ENCODE measurements around the gene PASK. TPM values are rescaled to one million over a fixed set of nuclear protein-coding genes. Genes with fewer than 3 reads are reported as not detected.

The PASK gene
- total RNA-seq, 1 experiment from 2014 or later: 80.9 TPM

DNA sequence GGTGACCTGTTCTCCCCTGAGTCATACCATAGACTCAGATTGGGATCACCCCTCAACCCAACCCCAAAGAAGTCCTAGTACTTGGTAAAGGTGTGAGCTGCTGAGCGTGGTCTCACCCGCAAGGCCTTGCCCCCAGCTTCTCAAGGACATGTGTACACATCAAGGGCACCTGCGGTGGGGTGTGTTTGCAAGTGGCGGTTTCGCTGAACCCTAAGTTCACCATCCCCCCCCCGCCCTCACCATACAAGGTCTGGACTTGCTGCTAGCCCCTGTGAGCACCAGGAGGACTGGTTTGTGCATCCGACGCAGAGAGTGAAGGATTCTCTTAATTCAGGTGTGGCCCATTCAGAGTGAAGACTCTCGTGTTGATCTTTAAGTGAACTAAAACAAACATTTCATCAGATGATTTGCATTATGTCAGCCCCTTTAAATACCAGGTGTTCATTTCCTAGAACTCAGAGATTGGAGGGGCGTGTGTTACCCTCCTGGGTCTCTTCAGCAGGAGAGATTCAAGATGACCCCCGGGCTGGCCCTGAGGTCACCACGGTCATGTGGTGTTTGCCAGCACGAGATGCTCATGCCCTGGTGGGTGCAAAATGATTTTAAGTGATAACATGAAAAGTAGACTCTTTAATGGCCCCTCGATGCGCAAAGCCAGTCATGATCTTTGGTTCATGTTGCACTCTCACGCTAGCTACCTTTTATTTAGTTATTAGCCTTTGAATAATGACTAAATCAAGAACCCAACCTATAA lies 75.0 kb downstream of the PASK start:
- Mint-ChIP-seq H3K36me3 (no peaks in the 10 kb centered on the region), H3K27me3 (ENCODE audit: low read depth) (no peaks in the 10 kb centered on the region), H3K27ac (no peak overlapping the region), H3K4me3 (no peak overlapping the region), H3K4me1 (no peaks in the 10 kb centered on the region), H3K9me3 (no peaks in the 10 kb centered on the region)
- ATAC-seq (no peak), DNase-seq (ENCODE audit: low spot score) (no peak)
- CTCF ChIA-PET: no interaction called here
- TF ChIP-seq, protein P1, sequence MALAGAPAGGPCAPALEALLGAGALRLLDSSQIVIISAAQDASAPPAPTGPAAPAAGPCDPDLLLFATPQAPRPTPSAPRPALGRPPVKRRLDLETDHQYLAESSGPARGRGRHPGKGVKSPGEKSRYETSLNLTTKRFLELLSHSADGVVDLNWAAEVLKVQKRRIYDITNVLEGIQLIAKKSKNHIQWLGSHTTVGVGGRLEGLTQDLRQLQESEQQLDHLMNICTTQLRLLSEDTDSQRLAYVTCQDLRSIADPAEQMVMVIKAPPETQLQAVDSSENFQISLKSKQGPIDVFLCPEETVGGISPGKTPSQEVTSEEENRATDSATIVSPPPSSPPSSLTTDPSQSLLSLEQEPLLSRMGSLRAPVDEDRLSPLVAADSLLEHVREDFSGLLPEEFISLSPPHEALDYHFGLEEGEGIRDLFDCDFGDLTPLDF (CRISPR knock-in tag; IDR thresholded peaks at IDR 0.05): no peak
- TF ChIP-seq, protein P2, sequence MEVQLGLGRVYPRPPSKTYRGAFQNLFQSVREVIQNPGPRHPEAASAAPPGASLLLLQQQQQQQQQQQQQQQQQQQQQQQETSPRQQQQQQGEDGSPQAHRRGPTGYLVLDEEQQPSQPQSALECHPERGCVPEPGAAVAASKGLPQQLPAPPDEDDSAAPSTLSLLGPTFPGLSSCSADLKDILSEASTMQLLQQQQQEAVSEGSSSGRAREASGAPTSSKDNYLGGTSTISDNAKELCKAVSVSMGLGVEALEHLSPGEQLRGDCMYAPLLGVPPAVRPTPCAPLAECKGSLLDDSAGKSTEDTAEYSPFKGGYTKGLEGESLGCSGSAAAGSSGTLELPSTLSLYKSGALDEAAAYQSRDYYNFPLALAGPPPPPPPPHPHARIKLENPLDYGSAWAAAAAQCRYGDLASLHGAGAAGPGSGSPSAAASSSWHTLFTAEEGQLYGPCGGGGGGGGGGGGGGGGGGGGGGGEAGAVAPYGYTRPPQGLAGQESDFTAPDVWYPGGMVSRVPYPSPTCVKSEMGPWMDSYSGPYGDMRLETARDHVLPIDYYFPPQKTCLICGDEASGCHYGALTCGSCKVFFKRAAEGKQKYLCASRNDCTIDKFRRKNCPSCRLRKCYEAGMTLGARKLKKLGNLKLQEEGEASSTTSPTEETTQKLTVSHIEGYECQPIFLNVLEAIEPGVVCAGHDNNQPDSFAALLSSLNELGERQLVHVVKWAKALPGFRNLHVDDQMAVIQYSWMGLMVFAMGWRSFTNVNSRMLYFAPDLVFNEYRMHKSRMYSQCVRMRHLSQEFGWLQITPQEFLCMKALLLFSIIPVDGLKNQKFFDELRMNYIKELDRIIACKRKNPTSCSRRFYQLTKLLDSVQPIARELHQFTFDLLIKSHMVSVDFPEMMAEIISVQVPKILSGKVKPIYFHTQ (CRISPR knock-in tag; IDR thresholded peaks at IDR 0.05): no peak
- no peak for TF ChIP-seq ZNF263 (CRISPR knock-in tag; IDR thresholded peaks at IDR 0.05; ENCODE audit: low read depth)
- TF ChIP-seq, protein P3, sequence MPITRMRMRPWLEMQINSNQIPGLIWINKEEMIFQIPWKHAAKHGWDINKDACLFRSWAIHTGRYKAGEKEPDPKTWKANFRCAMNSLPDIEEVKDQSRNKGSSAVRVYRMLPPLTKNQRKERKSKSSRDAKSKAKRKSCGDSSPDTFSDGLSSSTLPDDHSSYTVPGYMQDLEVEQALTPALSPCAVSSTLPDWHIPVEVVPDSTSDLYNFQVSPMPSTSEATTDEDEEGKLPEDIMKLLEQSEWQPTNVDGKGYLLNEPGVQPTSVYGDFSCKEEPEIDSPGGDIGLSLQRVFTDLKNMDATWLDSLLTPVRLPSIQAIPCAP (CRISPR knock-in tag; IDR thresholded peaks at IDR 0.05): no peak
- POLR2A ChIA-PET: no interaction called here

DNA sequence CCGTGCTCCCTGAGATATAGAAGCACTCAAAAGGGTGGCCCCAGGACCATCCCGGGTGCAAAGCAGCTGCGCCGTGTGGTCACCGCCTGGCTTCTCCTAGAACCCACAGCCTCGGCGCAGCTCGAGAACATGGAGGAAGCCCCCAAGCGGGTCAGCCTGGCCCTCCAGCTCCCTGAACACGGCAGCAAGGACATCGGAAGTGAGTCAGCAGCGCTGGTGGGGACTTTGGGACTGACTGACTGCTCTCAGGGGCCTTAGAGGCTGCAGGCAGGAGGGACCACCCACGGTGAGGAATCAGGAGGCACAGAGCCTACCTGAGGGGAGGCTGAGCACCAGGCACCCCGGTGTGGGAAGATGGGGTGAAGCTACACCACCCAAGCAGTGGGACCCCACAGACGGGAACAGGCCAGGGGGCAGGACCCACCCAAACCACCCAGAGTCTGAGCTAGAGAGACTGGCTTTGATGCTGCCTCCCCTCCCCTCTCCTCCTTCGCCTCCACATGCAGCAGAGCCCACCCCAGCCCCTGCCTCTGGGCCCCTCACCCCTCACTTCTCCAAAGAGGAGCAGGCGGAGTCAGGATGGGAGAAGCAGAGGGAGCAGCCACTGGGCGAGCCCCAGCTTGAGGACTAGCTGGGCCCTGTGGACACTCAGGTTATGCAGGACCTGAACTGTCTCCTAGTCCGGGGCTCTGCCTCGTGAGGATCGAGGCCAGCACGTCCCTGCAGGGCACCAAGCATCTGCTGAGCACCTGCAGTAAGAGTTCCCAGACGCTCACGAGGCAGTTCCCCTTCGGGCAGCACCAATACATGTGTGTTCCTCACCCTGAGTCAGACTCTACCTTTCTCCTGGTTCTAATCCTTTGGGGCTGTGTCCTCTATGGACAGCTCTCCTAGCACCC lies 75.9 kb downstream of the PASK start:
- H3K4me3 Mint-ChIP-seq: no peak overlapping the region
- no peaks in the 10 kb centered on the region for H3K27me3 Mint-ChIP-seq (ENCODE audit: low read depth)
- ChIA-PET CTCF (no interaction called here), POLR2A (no interaction called here)
- ATAC-seq (no peak), DNase-seq (ENCODE audit: low spot score) (peak; percentile 12)
- no peaks in the 10 kb centered on the region for H3K36me3 Mint-ChIP-seq
- no peaks in the 10 kb centered on the region for H3K4me1 Mint-ChIP-seq
- H3K27ac Mint-ChIP-seq: no peak overlapping the region
- H3K9me3 Mint-ChIP-seq: no peaks in the 10 kb centered on the region
- no peak for TF ChIP-seq TCF7 (CRISPR knock-in tag; IDR thresholded peaks at IDR 0.05; ENCODE audit: low read depth)
- TF ChIP-seq, protein P4, sequence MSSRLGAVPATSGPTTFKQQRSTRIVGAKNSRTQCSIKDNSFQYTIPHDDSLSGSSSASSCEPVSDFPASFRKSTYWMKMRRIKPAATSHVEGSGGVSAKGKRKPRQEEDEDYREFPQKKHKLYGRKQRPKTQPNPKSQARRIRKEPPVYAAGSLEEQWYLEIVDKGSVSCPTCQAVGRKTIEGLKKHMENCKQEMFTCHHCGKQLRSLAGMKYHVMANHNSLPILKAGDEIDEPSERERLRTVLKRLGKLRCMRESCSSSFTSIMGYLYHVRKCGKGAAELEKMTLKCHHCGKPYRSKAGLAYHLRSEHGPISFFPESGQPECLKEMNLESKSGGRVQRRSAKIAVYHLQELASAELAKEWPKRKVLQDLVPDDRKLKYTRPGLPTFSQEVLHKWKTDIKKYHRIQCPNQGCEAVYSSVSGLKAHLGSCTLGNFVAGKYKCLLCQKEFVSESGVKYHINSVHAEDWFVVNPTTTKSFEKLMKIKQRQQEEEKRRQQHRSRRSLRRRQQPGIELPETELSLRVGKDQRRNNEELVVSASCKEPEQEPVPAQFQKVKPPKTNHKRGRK (CRISPR knock-in tag; IDR thresholded peaks at IDR 0.05; ENCODE audit: borderline replicate concordance): no peak
- TF ChIP-seq, protein P5, sequence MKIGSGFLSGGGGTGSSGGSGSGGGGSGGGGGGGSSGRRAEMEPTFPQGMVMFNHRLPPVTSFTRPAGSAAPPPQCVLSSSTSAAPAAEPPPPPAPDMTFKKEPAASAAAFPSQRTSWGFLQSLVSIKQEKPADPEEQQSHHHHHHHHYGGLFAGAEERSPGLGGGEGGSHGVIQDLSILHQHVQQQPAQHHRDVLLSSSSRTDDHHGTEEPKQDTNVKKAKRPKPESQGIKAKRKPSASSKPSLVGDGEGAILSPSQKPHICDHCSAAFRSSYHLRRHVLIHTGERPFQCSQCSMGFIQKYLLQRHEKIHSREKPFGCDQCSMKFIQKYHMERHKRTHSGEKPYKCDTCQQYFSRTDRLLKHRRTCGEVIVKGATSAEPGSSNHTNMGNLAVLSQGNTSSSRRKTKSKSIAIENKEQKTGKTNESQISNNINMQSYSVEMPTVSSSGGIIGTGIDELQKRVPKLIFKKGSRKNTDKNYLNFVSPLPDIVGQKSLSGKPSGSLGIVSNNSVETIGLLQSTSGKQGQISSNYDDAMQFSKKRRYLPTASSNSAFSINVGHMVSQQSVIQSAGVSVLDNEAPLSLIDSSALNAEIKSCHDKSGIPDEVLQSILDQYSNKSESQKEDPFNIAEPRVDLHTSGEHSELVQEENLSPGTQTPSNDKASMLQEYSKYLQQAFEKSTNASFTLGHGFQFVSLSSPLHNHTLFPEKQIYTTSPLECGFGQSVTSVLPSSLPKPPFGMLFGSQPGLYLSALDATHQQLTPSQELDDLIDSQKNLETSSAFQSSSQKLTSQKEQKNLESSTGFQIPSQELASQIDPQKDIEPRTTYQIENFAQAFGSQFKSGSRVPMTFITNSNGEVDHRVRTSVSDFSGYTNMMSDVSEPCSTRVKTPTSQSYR (CRISPR knock-in tag; IDR thresholded peaks at IDR 0.05): no peak
- no peak for TF ChIP-seq HMGA2 (CRISPR knock-in tag; IDR thresholded peaks at IDR 0.05)
- TF ChIP-seq ZBTB21 (CRISPR knock-in tag; IDR thresholded peaks at IDR 0.05; ENCODE audit: borderline replicate concordance): no peak
- TF ChIP-seq RELA (CRISPR knock-in tag; IDR thresholded peaks at IDR 0.05; ENCODE audit: borderline replicate concordance): no peak
- TF ChIP-seq ATF1 (CRISPR knock-in tag; IDR thresholded peaks at IDR 0.05): no peak
- TF ChIP-seq, protein P6, sequence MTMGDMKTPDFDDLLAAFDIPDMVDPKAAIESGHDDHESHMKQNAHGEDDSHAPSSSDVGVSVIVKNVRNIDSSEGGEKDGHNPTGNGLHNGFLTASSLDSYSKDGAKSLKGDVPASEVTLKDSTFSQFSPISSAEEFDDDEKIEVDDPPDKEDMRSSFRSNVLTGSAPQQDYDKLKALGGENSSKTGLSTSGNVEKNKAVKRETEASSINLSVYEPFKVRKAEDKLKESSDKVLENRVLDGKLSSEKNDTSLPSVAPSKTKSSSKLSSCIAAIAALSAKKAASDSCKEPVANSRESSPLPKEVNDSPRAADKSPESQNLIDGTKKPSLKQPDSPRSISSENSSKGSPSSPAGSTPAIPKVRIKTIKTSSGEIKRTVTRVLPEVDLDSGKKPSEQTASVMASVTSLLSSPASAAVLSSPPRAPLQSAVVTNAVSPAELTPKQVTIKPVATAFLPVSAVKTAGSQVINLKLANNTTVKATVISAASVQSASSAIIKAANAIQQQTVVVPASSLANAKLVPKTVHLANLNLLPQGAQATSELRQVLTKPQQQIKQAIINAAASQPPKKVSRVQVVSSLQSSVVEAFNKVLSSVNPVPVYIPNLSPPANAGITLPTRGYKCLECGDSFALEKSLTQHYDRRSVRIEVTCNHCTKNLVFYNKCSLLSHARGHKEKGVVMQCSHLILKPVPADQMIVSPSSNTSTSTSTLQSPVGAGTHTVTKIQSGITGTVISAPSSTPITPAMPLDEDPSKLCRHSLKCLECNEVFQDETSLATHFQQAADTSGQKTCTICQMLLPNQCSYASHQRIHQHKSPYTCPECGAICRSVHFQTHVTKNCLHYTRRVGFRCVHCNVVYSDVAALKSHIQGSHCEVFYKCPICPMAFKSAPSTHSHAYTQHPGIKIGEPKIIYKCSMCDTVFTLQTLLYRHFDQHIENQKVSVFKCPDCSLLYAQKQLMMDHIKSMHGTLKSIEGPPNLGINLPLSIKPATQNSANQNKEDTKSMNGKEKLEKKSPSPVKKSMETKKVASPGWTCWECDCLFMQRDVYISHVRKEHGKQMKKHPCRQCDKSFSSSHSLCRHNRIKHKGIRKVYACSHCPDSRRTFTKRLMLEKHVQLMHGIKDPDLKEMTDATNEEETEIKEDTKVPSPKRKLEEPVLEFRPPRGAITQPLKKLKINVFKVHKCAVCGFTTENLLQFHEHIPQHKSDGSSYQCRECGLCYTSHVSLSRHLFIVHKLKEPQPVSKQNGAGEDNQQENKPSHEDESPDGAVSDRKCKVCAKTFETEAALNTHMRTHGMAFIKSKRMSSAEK (CRISPR knock-in tag; IDR thresholded peaks at IDR 0.05; ENCODE audit: borderline replicate concordance): no peak
- TF ChIP-seq NFYB (CRISPR knock-in tag; conservative IDR thresholded peaks at IDR 0.05; ENCODE audit: low read depth): no peak
- TF ChIP-seq MYBL2 (CRISPR knock-in tag; IDR thresholded peaks at IDR 0.05): no peak
